HepG2 (cell line): ENCODE results near the gene CDH11.

Source experiments
- CBX5 ChIP-seq: sonication (generic); formaldehyde crosslinking; IDR thresholded peaks from 2 replicates; pipeline ENCODE4 v1.4.0; 2020; ENCODE audit warnings: missing genetic modification reagents, borderline replicate concordance
- CTCF ChIP-seq: sonication (generic); formaldehyde crosslinking; IDR thresholded peaks from 2 replicates; pipeline ENCODE4 v1.5.0; 2020; ENCODE audit warnings: mild to moderate bottlenecking, missing genetic modification reagents, moderate library complexity
- EP300 ChIP-seq, 3 experiments: sonication (generic) in 1 of 3; formaldehyde crosslinking in 1 of 3; IDR thresholded peaks; 2 replicates each; pipeline versions ENCODE4 v1.5.1 to v1.6.1; 2011 to 2020; ENCODE audit warnings: low read depth in 2 of 3, low read length in 2 of 3, borderline replicate concordance in 1 of 3, improper control_type of control experiment in 1 of 3, mild to moderate bottlenecking in 1 of 3, missing genetic modification reagents in 1 of 3, moderate library complexity in 1 of 3
- JARID2 ChIP-seq: sonication (generic); formaldehyde crosslinking; IDR thresholded peaks from 2 replicates; pipeline ENCODE4 v1.8.1; 2023; ENCODE audit warnings: missing genetic modification reagents, inconsistent platforms; ENCODE audit not compliant: insufficient replicate concordance
- MTA3 ChIP-seq: sonication (generic); formaldehyde crosslinking; IDR thresholded peaks from 2 replicates; pipeline ENCODE4 v1.4.0; 2020; ENCODE audit warnings: missing genetic modification reagents
- NFIC ChIP-seq: IDR thresholded peaks from 2 replicates; pipeline ENCODE4 v1.6.1; 2012; ENCODE audit warnings: mild to moderate bottlenecking, low read length, inconsistent platforms
- POGZ ChIP-seq: sonication (generic); formaldehyde crosslinking; IDR thresholded peaks from 2 replicates; pipeline ENCODE4 v1.4.0; 2020; ENCODE audit warnings: mild to moderate bottlenecking, missing genetic modification reagents
- SKI ChIP-seq: fragments of 450-650 bp; IDR thresholded peaks from one replicate; pipeline ENCODE4 v1.6.1; 2018; ENCODE audit warnings: mild to moderate bottlenecking; ENCODE audit not compliant: partially characterized antibody
- ZBTB46 ChIP-seq: sonication (generic); formaldehyde crosslinking; IDR thresholded peaks from 2 replicates; pipeline ENCODE4 v1.4.0; 2020; ENCODE audit warnings: mild to moderate bottlenecking, missing genetic modification reagents, borderline replicate concordance
- ZNF205 ChIP-seq: IDR thresholded peaks from 2 replicates; pipeline ENCODE4 v1.6.1; 2018; ENCODE audit warnings: missing biosample characterization, missing genetic modification reagents
- ZNF788 ChIP-seq: sonication (generic); formaldehyde crosslinking; IDR thresholded peaks from 2 replicates; pipeline ENCODE4 v1.5.0; 2020; ENCODE audit warnings: mild to moderate bottlenecking, missing genetic modification reagents, borderline replicate concordance
- ZSCAN30 ChIP-seq: sonication (generic); formaldehyde crosslinking; IDR thresholded peaks from 2 replicates; pipeline ENCODE4 v1.5.0; 2020; ENCODE audit warnings: mild to moderate bottlenecking, missing genetic modification reagents

GRCh38 chr16:64950731-64951130 lies 171.1 kb downstream of the CDH11 start:
- TF ChIP-seq ZNF788 (no peak), MTA3 (CRISPR knock-in tag) (no peak), CBX5 (no peak), JARID2 (CRISPR knock-in tag) (no peak), ZBTB46 (CRISPR knock-in tag) (no peak), NFIC (no peak), ZNF205 (CRISPR knock-in tag) (no peak), SKI (no peak), CTCF (CRISPR knock-in tag) (no peak), POGZ (no peak), EP300 (IDR thresholded peaks at IDR 0.05; ENCODE audit: low read depth in 2 of 2, low read length in 2 of 2) (no peak), EP300 (CRISPR knock-in tag; IDR thresholded peaks at IDR 0.05; ENCODE audit: borderline replicate concordance) (no peak), ZSCAN30 (CRISPR knock-in tag) (no peak)
